NCI-H1436 treated with DMSO at 0.1 percent for 48 hours (cell line): ENCODE results near the gene PGGHG.
"Not testable (repeated sequence)": the region's sequence is repeated elsewhere in the genome, so short reads cannot be mapped to it uniquely, and the experiment has no call there.

ENCODE experiments used
- DNase-seq: peaks from one replicate; lab custom pipeline; 2025; lab: John Stamatoyannopoulos, UW

PGGHG gene

GRCh38 chr11:313787-314553, 25.0 kb downstream of the PGGHG start, which contains the start of gene IFITM1:
IFITM1 (plus strand) TSS chr11:314040; CDS start chr11:314171, 131 bp downstream.
- DNase-seq, result no peak

DNA sequence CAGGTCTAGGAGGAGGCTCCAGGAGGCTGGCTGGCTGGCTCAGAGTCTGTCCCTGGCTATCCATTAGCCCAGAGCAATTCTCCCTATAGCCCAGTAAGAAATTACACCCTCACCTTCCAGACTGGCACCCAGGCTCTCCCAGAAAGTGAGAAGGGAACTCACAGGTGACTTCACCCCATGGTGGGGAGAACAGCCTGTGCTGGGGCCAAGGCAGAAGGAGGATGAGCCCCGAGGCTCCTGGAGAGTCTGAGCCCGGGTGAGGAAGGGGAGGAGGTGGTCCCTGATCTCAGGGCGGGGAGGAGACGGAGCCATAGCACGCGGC, 25.6 kb downstream of the PGGHG start:
- not testable (repeated sequence) for DNase-seq

DNA sequence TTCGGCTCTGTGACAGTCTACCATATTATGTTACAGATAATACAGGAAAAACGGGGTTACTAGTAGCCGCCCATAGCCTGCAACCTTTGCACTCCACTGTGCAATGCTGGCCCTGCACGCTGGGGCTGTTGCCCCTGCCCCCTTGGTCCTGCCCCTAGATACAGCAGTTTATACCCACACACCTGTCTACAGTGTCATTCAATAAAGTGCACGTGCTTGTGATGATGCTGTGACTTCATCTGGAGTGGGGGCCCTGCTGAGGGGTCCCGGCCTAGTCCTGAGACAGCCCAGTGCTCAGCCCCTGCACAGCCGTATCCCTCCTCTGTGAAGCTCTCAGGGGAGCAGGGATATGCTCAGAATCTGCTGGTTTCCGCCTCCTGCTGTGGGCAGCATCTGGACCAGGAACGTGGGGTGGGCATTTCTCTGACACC, 26.1 kb downstream of the PGGHG start:
- DNase-seq, result no peak

GRCh38 chr11:315516-315994, 26.6 kb downstream of the PGGHG start:
- no peak for DNase-seq

DNA sequence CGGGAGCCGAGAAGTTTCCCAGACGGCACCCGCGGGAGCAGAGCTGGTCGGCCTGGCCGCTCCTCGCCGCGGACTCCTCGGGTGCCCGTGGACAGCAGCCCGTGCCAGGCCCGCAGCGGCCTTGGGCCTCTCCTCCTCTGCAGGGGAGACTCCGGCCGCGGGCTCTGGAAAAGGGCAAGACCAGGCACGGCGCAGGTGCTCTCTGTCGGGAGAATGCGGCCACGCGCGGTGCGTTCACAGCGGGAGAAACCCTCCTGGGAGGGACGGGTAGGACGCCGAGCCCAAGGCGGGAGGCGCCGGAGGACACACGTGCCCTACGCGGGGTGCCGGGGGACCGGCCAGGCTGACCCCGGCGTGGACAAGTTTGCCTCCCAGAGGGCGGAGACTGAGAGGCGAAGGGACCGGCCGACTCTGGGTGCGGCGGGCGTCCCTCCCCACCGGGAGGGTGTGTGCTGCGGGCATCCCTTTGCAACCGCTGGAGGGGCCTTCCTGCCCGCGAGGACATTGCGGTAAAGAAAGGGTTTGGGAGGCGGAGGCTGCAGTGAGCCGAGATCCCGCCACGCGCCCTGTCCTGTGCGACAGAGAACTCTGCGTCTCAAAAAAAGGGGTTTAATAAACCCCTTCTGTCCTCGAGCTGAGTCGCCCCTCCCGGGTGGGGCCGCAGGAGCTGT, 27.2 kb downstream of the PGGHG start:
- no peak for DNase-seq

GRCh38 chr11:316891-317301, 28.0 kb downstream of the PGGHG start:
- DNase-seq, result no peak

- not testable (repeated sequence) for DNase-seq
These were observed 28.9 kb downstream of the PGGHG start for GRCh38 chr11:317668-318404.

GRCh38 chr11:318405-319120, 29.6 kb downstream of the PGGHG start:
- DNase-seq, result not testable (repeated sequence)

DNA sequence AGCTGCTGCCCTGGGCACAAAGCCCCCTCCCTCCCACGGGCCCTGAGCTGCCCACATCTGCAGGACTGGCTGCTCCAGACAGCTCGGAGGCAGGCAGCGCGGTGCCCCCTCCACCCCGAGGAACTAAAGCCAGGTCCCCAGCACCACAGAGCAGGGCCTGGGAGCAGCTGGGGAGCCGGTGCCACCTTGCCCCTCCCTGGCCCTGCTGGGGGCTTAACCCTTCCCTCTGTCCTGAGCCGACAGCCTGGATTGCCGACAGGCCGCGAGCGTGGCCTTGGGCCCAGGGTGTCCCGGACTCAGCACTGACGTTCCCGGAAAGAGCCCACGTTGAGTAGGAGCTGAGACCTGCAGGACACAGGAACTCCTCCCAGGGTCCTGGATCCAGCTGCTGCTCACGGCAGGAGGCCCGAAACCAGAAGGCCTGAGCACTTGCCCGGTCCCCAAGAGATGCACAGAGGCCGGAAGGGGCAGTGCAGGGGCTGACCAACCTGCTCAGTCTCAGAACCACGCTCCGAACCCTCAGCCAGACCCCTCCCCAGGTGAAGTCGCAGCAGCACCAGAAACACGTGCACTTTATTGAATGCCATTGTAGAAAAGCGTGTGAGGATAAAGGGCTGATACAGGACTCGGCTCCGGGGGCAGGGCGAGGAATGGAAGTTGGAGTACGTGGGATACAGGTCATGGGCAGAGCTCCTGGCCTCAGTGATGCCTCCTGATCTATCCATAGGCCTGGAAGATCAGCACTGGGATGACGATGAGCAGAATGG, 30.4 kb downstream of the PGGHG start:
- DNase-seq, result not testable (repeated sequence)

GRCh38 chr11:319888-320273, 31.0 kb downstream of the PGGHG start:
- DNase-seq, result not testable (repeated sequence)

GRCh38 chr11:324156-324555, 35.2 kb downstream of the PGGHG start:
- DNase-seq, result no peak

DNA sequence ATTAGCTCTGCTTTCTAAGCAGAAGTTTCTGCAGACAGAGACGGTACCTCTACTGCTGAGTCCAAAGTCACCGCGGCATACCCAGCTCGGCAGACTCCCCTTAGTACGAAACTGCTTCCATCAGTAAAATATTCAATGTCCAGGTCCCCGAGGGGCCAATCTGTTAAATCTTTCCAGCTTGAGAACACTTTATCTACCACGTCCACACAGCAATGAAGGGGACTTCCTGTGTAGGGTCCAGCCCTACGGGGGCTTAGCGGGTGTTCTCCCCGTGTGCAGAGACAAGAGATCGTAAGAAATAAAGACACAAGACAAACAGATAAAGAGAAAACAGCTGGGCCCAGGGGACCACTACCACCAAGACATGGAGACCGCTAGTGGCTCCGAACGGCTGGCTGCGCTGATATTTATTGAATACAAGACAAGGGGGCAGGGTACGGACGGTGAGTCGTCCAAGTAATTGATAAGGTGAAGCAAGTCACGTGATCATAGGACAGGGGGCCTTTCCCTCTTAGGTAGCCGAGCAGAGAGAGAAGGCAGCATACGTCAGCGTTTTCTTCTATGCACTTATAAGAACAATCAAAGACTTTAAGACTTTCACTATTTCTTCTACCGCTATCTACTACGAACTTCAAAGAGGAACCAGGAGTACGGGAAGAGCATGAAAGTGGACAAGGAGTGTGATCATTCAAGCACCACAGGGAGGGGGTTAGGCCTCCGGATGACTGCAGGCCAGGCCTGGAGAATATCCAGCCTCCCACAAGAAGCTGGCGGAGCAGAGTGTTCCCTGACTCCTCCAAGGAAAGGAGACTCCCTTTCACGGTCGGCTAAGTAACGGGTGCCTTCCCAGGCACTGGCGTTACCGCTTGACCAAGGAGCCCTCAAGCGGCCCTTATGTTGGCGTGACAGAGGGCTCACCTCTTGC, 35.9 kb downstream of the PGGHG start:
- DNase-seq, result not testable (repeated sequence)

DNA sequence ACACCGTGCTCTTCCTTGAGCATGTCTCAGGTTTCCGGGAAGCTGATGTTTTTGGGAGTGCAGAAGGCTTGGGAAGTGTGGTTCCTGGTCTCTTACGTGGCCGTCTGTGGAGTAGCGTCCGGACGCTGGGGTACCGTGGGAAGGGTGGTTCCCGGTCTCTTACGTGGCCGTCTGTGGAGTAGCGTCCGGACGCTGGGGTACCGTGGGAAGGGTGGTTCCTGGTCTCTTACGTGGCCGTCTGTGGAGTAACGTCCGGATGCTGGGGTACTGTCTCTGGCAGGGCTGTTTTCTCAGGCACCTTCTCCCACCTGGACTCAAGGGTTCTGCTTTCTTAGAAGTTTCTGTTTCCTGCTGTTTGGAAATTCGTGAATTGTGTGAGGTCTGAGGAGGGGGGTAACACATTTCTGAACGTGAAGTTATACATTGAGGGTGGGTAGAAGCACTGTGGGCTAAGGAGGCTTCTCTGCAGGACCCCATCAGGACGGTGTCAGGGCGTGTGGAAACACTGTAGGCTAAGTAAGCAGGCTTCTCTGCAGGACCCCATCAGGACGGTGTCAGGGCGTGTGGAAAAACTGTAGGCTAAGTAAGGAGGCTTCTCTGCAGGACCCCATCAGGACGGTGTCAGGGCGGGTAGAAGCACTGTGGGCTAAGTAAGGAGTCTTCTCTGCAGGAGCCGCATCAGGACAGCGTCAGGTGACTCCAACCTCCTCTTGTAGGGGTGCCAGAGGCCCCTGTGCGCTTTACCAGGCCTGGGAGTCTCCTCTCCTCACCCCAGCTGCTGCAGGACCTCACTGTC, 37.1 kb downstream of the PGGHG start:
- DNase-seq, result no peak

DNA sequence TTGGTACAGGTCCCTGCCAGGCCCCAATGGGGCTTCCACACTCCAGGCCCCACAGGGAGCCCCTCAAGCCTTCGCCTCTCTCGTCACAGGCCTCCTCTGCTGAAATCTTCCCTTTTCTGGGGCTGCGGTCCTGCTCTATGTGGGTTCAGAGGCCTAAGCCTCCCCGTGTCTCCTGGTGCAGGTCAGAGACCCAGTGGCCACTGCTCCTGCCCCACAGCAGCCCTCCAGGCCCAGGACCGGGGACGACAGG, 37.6 kb downstream of the PGGHG start:
- DNase-seq, result no peak

DNA sequence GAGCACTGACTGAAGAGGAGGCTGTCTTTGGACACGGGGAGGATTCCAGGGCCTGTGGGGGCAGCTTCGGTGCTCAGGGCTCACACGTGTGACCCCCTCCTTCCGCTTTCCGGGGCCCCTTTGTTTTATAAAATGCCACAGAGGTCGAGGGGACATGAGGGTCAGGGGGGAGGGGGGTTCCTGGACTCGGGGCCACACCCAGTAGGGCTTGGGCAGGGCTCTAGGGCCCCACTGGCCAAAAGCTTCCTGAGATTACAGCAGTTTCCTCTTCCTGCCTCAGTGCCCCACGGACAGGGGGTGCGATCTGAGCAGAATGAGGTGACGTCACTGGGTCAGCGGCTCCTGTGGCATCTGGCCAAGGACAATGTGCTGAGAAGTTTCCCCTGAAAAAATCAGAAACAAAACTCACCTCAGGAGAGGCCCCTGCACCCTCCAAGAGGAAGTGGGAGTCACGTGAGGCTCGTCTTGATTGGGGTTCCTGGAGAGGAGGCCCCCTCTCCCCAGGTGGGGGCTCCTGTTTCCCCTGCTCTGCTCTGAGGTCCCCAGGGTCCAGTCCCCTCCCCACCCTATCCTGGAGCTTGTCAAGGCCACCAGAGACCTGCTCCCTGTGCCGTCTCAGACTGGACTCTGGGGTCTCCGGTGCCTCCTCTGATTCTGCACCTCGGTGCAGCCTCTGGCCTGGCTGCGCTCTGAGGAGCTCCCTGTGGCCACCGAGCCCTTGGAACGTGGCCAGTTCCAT, 38.1 kb downstream of the PGGHG start:
- no peak for DNase-seq

DNA sequence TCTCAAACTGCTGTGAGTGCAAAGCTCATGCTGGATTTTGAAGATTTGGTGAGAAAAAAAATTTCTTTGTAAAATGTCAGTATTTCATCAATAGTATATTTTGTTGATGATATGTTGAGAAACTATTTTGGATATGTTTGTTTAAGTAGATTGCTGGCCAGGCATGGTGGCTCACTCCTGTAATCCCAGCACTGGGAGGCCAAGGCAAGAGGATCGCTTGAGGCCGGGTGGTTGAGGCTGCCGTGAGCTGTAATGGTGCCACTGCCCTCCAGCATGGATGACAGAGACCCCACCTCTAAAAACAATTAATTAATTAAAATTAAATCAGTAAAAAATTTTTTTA, 38.6 kb downstream of the PGGHG start:
- DNase-seq, result no peak

DNA sequence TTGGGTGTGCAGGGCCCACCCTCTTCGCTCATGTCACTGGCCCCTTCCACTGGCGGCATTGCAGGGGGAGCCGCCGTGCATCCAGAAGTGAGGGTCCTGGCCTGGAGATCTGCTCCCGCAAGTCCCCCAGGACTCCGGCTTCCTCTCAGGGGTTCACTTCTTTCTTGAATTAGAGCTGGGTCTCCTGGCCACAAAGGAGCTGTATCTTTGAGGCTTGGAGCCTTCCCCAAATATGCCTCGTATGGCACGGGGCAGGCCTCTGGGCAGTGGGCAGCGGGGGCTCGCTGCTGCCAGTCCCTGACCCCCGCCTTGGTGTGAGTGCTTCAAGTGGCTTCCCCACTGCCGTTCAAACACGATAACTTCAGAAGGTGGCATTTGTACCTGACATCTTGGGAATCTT, 39.1 kb downstream of the PGGHG start:
- DNase-seq, result no peak

- DNase-seq, result not testable (repeated sequence)
These were observed 39.7 kb downstream of the PGGHG start for GRCh38 chr11:328516-329100.

DNA sequence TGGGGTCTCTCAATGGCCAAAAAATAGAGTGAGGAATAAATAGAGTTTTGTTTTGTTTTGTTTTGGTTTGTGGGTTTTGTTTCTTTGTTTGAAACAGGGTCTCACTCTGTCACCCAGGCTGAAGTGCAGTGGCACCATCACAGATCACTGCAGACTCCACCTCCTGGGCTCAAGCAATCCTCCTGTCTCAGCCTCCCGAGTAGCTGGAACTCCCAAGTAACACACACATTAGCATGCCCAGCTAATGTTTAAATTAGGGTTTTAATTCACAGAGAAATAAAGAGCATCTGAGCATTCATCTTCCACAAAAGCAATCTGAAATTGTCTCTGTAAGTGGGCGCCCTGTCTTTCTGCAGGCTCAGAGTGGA, 40.9 kb downstream of the PGGHG start:
- no peak for DNase-seq
